LoVo (cell line): ENCODE measurements around the gene ADAM33.

ENCODE experiments used
- DNase-seq: peaks from one replicate; pipeline ENCODE4 v3.0.0-alpha.2; 2016; ENCODE audit warnings: low spot score

ADAM33 gene

GRCh38 chr20:3681931-3682781, at the start of gene ADAM33:
Gene ADAM33 (minus strand): TSS chr20:3682010. CDS start chr20:3682004, 6 bp downstream.
- no peak for DNase-seq

- DNase-seq = no peak
These were observed 49.2 kb upstream of the ADAM33 start for GRCh38 chr20:3730803-3731672.

GRCh38 chr20:3729811-3730540, 48.2 kb upstream of the ADAM33 start:
- no peak for DNase-seq

DNA sequence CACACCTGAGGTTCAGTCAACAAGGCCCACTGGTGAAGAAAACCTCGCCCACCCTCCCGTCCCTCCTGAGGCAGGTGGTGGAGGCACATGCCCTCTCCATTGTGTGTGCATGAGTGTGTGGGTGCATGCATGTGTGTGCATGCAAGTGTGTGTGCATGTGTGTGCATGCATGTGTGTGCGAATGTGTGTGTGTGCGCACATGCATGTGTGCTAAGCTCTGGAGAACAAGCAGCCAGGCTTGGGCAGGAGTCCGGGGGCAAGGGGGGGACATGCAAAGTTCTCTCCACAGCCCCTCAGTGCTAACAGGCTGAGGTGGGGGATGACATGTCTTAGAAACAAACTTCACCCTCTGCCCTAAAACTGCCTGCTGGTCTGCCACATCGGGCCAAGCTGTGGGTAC, 47.6 kb upstream of the ADAM33 start:
- DNase-seq = no peak

- DNase-seq = peak; percentile 48
These were observed 47.1 kb upstream of the ADAM33 start for GRCh38 chr20:3728876-3729275.

DNA sequence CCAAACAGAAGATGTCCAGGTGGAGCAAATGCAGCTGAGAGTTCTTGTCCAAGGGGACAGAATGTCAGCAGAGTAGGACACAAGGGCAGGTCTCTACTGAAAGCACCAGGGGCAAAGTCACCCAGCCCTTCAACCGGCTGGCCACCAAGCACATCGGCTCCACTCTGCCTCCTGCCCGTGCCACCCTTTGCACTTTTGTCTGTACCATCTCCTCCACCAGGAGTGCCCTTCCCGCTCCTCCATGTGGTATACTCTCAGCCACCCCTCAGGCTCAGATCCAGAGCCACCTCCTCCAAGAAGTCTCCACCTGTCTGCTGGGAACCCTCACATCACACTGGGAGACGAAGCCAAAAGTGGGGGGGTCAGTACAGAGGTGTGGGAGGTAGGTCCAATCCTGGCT, 46.5 kb upstream of the ADAM33 start:
- DNase-seq = no peak

GRCh38 chr20:3727401-3728021, 45.7 kb upstream of the ADAM33 start:
- no peak for DNase-seq

DNA sequence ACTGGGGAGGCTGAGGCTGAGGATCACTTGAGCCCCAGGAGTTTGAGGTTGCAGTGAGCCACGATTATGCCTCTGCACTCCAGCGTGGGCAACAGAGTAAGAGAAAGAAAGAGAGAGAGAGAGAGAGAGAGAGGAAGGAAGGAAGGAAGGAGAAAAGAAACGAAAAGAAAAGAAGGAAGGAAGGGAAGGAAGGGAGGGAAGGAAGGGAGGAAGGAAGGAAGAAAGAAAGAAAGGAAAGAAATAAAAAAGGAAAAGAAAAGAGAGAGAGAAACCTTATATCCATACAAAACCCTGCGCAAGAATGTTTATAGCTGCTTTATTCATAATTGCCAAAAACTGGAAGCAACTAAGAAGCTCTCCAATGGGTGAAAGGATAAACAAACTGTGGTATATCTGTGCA, 42.5 kb upstream of the ADAM33 start:
- no peak for DNase-seq

- DNase-seq = no peak
These were observed 41.5 kb upstream of the ADAM33 start for GRCh38 chr20:3723284-3723683.

DNA sequence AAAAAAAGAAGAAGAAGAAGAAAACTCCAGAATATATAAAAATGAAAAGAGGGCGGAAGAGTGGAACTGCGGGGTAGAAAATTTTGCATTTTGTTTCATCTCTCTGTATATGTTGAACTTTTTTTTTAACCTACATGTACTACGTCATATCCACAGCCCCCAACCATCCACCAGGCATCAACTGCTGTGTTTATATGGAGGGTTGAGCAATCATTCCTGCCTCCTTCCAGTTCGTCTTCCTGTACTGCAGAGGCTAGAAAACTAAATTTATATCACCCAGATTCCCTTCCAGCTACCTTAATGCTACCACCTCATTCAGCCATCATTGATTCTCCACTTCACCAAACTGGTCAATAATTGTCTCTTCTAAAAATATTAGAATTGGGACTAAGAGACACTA, 40.1 kb upstream of the ADAM33 start:
- DNase-seq = no peak

- DNase-seq = no peak
These were observed 38.8 kb upstream of the ADAM33 start for GRCh38 chr20:3720626-3721025.

DNA sequence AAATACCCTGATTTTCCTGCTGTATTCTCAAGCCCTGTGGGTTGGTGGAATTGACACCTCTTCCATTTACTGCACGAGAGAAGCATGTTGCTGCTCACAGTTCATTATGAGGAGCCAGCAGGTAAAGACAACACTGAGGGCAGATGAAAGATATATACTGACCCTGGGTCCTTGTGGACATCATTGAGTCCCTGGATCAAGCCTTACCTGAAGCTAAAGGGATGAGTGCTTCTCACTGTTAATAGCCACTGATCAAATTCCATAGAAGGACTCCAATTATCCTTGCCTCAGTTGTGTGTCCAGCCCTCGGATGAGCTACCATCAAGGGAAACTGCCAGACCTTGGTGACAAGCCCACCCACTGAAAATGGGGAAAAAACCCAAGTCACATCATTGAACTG, 38.3 kb upstream of the ADAM33 start:
- DNase-seq = no peak

DNA sequence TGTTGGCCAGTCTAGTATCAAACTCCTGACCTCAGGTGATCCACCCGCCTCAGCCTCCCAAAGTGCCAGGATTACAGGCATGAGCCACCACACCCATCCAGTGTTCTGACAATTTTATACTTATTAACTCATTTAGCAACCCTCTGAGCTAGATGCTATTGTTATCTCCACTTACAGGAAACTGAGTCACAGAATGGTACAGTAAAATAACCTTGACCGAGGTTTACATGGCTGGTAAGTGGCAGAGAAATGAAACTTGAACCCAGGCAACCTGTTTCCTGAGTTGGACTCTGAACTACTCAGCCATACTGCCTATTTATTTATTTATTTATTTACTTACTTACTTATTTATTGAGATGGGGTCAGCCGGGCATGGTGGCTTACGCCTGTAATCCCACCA, 37.2 kb upstream of the ADAM33 start:
- no peak for DNase-seq

DNA sequence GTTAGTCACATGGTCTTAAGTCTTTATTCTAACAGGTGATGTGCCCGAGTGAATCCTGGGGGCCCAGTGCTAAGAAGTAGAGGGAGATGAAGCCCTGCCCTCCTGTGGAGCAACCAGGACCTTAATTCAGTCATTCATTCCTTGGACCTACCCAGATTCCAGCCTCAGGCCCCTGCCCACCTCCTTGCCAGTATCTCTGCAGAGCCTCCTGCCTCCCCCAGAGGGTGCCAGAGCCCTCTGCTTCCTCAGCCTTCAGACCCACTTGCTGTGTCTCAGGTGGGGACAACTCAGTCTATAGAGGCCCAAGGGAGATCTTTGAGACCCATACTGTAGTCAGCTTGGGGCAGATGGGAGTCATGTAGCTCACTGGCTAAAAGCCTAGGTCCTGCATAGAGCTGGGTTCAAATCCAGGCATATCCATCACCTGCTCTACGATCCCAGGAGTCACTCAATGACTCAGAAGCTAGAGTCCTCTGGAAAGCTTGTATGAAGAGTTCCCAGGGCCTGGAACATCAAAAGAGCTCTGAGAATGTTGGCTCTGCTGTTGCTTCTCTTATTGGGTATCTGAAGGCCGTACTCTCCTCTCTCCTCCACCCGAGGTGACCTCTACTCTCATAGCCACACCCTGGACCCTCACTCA, 34.5 kb upstream of the ADAM33 start:
- peak; percentile 25 for DNase-seq

DNA sequence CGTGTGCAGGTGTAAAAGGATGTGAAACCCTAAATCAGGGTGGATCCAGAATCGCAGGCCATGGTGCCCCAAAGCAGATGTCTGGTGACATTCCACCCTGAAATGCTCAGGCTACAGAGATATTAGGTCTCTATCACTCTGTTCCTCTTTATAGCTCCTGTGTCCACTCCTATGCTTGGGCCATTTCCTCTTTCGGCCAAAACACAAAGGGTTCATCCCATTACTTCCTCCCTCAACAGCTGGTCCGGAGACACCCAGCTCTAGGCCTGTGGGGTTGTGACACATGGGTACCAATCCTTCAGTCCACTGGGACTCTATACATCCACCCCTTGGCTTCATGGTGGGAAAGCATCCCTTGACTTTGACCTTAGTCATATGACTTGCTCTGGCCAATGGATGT, 32.3 kb upstream of the ADAM33 start:
- no peak for DNase-seq

GRCh38 chr20:3712279-3712873, 30.6 kb upstream of the ADAM33 start, which contains the start of gene SIGLEC1:
Gene SIGLEC1 (minus strand): TSS chr20:3712600. CDS start chr20:3707128, 5,472 bp downstream.
- DNase-seq = no peak

- no peak for DNase-seq
These were observed 29.7 kb upstream of the ADAM33 start for GRCh38 chr20:3711484-3711941.

DNA sequence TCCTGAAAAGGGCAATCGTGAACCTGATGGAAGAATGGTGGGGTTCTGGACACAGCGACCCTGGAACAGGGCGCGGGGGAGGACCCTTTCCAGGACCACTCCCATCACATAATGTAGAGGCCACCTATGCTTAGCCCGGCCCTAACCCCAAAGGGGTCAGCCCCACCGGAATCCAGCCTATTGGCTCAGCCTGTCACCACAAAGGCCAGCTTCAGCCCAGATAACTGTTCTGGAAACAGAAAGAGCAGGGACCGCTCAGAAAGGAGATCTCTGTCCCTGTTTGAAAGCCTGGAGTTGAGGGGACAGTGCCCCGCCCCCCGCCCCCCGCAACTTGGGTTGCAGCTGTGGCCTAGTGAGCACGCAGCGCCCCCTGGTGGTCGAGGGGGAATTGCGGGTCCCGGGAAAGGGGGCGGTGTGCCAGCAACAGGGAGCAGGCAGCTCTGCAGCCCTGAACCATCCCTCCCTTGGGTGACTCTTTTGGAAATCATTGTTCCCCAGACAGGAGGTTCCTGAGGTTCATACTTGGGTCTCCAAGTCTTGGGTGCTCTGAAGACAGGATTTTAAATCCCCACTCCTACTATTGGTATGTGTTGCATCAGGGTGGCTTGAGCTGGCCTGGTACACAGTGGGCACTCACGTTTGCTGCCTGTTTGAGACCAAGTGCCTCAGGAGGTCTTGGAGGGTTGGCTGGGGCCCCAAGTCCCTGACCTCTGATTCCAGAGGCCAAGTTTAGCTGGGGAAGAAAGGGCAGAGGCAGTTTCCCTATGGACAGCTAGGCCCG, 29.1 kb upstream of the ADAM33 start:
- peak; percentile 42 for DNase-seq

GRCh38 chr20:3710011-3710466, 28.2 kb upstream of the ADAM33 start:
- DNase-seq = no peak

GRCh38 chr20:3707508-3707899, 25.7 kb upstream of the ADAM33 start:
- no peak for DNase-seq
